WTC11 (cell line): ENCODE measurements around the gene AFF3.

Experiments
- CBFB ChIP-seq: sonication (generic); formaldehyde crosslinking; IDR thresholded peaks from 2 replicates; pipeline ENCODE4 v1.8.1; 2022; ENCODE audit warnings: mild to moderate bottlenecking, low read depth, missing genetic modification reagents
- CTCF ChIP-seq: fragments of 200-600 bp; IDR thresholded peaks from 2 replicates; pipeline ENCODE4 v1.8.0; 2022; ENCODE audit warnings: antibody characterized with exemption
- JUN ChIP-seq: sonication (generic); formaldehyde crosslinking; IDR thresholded peaks from 2 replicates; pipeline ENCODE4 v1.8.0; 2023; ENCODE audit warnings: mild to moderate bottlenecking, missing genetic modification reagents
- TEAD4 ChIP-seq: sonication (generic); formaldehyde crosslinking; IDR thresholded peaks from 2 replicates; pipeline ENCODE4 v1.8.0; 2022; ENCODE audit warnings: mild to moderate bottlenecking, missing genetic modification reagents
- ZNF138 ChIP-seq: sonication (generic); formaldehyde crosslinking; conservative IDR thresholded peaks from 2 replicates; pipeline ENCODE4 v1.8.1; 2022; ENCODE audit warnings: mild to moderate bottlenecking, moderate library complexity, missing genetic modification reagents
- ZNF317 ChIP-seq: sonication (generic); formaldehyde crosslinking; IDR thresholded peaks from 2 replicates; pipeline ENCODE4 v1.8.1; 2023; ENCODE audit warnings: low read depth, mild to moderate bottlenecking, moderate library complexity, missing genetic modification reagents, borderline replicate concordance
- ZNF396 ChIP-seq: fragments of 250-450 bp; sonication (Bioruptor Pico); IDR thresholded peaks from 2 replicates; pipeline ENCODE4 v1.8.0; 2021; ENCODE audit warnings: mild to moderate bottlenecking, moderate library complexity, borderline replicate concordance

DNA sequence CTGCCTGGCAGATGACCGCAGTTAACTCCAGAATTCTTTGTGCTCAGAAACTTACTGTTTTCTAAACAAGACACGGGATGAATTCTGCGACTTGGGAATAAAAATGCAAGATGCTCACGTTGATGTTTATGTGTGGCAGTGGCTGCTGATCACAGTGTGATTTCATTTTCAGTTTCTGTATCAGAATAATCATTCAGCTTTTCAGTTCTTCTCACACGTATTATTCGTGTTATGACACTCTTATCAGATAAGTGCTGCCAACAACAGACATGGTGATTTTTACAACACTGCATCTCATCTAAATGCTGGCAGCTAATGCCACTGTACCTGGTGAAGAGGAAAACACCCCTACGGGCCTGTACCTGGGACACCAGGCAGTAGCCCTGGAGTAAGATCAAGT lies 379.7 kb downstream of the AFF3 start:
- TF ChIP-seq CTCF (no peak), JUN (CRISPR knock-in tag) (no peak), TEAD4 (CRISPR knock-in tag) (no peak), ZNF396 (CRISPR knock-in tag) (no peak), ZNF138 (CRISPR knock-in tag) (no peak), ZNF317 (CRISPR knock-in tag) (no peak), CBFB (CRISPR knock-in tag) (no peak)
